HG03565 (cell line): ENCODE data around the gene PPP3R1.
A peak's percentile ranks its signal among the peaks of the same experiment; 100 is the strongest.

Experiments
- ATAC-seq: cut with Tn5 transposase; IDR thresholded peaks from one replicate; pipeline ENCODE4 v1.9.1; 2021; ENCODE audit warnings: mild to moderate bottlenecking, moderate library complexity; ENCODE audit not compliant: unreplicated experiment

Gene PPP3R1

GRCh38 chr2:68252400-68253218 lies at the start of gene PPP3R1:
Gene PPP3R1 (minus strand): TSS chr2:68252532. CDS start chr2:68252127, 405 bp downstream.
- peak; percentile 71 for ATAC-seq

GRCh38 chr2:68295516-68295915 lies 43.2 kb upstream of the PPP3R1 start:
- ATAC-seq: peak; percentile 83

DNA sequence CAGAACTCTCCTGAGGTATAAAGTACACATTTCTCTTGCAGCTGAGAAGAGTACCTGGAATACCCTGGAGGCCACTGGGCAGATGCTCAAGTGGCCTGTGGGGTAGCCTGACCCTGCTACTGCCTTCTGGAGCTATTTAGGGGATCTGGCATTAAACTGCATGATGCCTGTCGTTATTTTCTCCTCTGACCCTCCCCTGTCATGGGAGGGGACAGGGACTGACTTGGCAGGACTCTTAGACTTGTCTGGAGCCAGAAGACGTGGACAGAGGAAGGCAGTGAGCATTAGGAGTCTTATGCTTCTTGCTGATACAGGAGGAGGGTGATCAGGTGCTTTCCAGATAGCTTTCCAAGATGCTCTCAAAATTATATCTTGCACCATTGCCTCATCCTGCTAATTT lies 42.6 kb upstream of the PPP3R1 start:
- ATAC-seq: no peak

- ATAC-seq: no peak
Observed at GRCh38 chr2:68294187-68294586, 41.9 kb upstream of the PPP3R1 start.

GRCh38 chr2:68293755-68294154 lies 41.4 kb upstream of the PPP3R1 start:
- no peak for ATAC-seq

GRCh38 chr2:68293024-68293423 lies 40.7 kb upstream of the PPP3R1 start:
- ATAC-seq: no peak

- ATAC-seq: peak; percentile 66
Observed at GRCh38 chr2:68292108-68292710, 39.9 kb upstream of the PPP3R1 start.

DNA sequence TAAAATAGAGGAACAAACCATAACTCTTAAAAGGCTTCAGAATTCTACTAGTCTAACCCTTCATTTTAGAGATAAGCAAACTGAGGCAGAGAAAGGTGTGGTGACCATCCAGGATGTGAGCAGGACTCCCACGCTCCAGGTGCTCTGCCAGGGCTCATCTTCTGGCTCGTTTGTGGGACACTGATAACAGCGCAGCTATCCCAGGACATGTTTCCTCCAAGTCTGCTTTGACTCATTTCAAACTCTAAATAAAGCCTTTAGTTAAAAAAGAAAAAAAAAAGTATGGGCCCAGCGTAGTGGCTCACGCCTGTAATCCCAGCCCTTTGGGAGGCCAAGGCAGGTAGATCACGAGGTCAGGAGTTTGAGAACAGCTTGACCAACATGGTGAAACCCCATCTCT lies 39.0 kb upstream of the PPP3R1 start:
- ATAC-seq: no peak

- no peak for ATAC-seq
Observed at GRCh38 chr2:68290901-68291300, 38.6 kb upstream of the PPP3R1 start.

DNA sequence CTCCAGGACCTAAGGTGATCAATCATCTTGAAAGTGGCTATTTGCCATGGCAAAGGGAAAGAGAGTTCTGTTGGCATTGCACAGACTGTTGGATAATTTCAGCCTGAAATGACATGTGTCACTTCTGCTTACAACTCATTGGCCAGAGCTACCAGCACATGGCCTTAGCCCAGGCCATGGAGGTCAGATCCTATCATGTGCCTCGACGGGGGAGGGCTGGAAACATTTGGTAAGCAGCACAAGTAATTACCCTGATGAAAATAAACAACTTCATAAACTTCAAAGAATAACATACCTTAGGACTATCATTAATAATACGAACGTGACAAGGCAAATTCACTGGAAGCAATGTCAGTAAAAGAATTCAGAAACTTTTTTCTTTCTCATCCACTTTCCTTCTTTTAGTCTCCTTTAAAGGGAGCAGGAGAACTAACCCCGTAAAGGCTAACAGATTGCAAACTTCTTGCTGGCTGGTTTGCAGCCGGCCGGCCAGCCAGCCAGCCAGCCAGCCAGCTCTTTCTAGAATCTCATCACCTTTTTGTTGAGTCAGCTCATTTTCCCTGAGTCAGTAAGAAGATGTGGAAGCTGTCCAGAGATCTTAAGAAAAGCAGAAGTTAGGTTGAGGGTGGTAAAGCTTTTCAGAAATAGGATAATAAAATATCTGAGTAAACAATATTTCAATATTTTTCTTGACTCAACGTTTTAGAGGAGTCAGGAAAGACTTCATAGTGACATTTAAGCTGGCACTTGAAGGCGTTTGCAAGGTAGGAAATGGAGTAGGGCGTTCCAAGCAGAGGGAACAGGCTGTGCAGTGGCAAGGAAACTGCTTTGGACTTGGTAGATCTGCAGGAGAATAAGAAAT lies 35.5 kb upstream of the PPP3R1 start:
- no peak for ATAC-seq

- ATAC-seq: no peak
Observed at GRCh38 chr2:68284896-68285295, 32.6 kb upstream of the PPP3R1 start.

DNA sequence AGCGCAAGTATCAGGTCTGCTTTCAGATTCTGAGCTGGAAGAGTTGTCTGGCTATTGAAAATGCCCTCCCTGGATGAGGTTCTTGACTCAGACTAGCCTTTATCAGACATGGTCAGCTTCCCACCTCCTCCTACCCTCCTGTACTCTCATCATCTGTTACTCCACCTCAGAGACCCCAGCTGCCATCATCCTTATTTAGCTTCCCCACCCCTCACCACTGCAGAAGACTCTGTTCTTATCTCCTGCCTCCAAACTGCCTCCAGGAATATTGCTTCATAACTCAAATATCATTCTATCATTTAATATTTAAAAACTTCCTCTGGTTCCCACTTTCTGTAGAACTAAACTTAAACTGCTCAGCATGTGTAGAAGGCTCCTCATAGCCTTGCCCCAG lies 31.1 kb upstream of the PPP3R1 start:
- no peak for ATAC-seq

- ATAC-seq: no peak
Observed at GRCh38 chr2:68282811-68283418, 30.6 kb upstream of the PPP3R1 start.

DNA sequence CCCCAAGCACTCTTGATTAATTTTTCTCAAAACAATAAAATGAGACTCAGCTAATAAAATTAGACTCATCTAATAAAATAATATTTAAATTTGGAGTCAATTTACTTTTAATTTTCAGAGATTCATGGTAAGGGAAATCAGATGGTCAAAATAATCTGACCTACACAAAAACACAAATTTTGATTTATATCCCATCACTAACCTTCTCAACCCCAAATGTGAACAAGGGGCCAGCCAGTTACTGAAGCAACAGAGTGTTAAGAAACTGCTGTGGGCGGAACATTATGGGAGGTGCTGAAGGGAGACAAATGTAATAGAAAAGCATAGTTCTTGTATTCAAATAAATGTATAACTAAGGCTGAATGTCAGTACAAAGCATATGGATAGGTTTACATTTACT lies 28.5 kb upstream of the PPP3R1 start:
- ATAC-seq: no peak

- no peak for ATAC-seq
Observed at GRCh38 chr2:68280348-68280747, 28.0 kb upstream of the PPP3R1 start.

GRCh38 chr2:68279691-68280090 lies 27.4 kb upstream of the PPP3R1 start:
- no peak for ATAC-seq

GRCh38 chr2:68278169-68278568 lies 25.8 kb upstream of the PPP3R1 start:
- ATAC-seq: no peak

DNA sequence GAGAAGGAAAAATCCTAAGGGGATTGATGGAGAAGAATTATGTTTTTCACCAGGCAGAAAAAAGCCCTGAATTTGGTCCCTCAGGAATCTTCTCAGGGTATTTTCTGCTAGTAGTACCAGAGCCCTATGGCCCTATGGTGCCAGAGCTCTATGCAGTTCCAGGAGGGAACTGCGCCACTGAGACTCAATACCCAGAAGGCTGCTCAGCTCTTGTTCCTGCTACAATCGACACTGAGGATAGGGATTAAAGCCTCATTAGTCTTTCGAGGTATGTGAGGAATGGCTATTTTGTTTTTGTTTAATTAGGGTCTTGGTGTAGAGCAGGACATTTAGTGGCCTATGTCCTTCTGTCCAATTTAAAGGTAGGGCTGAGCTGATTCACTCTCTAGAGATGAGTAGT lies 21.7 kb upstream of the PPP3R1 start:
- no peak for ATAC-seq

GRCh38 chr2:68272246-68272994 lies 20.1 kb upstream of the PPP3R1 start:
- no peak for ATAC-seq

DNA sequence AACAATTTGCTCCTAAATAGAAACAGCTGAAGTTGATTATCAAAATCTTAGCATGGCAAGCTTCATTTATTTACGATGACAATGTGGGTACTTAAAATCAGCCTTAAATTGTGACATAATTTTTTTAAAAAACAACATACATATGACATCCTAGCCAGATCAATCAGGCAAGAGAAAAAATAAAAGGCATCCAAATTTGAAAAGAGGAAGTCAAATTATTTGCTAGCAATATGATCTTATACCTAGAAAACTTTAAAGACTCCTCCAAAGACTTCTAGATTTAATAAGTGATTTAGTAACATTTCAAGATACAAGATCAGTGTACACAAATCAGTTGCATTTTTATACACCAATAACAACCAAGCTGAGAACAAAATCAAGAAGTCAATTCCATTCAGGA lies 14.3 kb upstream of the PPP3R1 start:
- no peak for ATAC-seq
